ENCODE data around the gene SETD7.
A peak's percentile ranks its signal among the peaks of the same experiment; 100 is the strongest.
"Not testable (repeated sequence)": the region's sequence is repeated elsewhere in the genome, so short reads cannot be mapped to it uniquely, and the experiment has no call there.

Gene SETD7

GRCh38 chr4:139457318-139457717, 98.7 kb downstream of the SETD7 start:
- H3K4me3 ChIP-seq (ENCODE audit: low read length), result no peak overlapping the region
- no peaks in the 10 kb centered on the region for H3K36me3 ChIP-seq (ENCODE audit: insufficient read depth, low read length)
- H3K9me3 ChIP-seq (replicated peaks; ENCODE audit: low read length), result no peaks in the 10 kb centered on the region
- peak overlapping the region; percentile 92 for H3K4me2 ChIP-seq (ENCODE audit: low read length)
- H3K4me1 ChIP-seq (ENCODE audit: control insufficient read depth, insufficient read depth, low read length), result peaks cover 35% of the 10 kb centered on the region
- H3K27me3 ChIP-seq (ENCODE audit: control insufficient read depth, insufficient read depth, low read length), result no peaks in the 10 kb centered on the region
- H3K9ac ChIP-seq (ENCODE audit: low read depth, low read length), result no peak overlapping the region

- Histone ChIP-seq H3K4me2 (ENCODE audit: low read length) (peak overlapping the region; percentile 92), H3K9ac (ENCODE audit: low read depth, low read length) (peak overlapping the region; percentile 92), H3K9me3 (replicated peaks; ENCODE audit: low read length) (no peaks in the 10 kb centered on the region), H3K4me1 (ENCODE audit: control insufficient read depth, insufficient read depth, low read length) (peaks cover 41% of the 10 kb centered on the region), H3K36me3 (ENCODE audit: insufficient read depth, low read length) (no peaks in the 10 kb centered on the region), H3K4me3 (ENCODE audit: low read length) (peak overlapping the region; percentile 94), H3K27me3 (ENCODE audit: control insufficient read depth, insufficient read depth, low read length) (no peaks in the 10 kb centered on the region)
These were observed 100.9 kb downstream of the SETD7 start for GRCh38 chr4:139455126-139455538.

GRCh38 chr4:139454111-139455045, 101.6 kb downstream of the SETD7 start, which contains the start of gene RAB33B:
Gene RAB33B (plus strand): TSS chr4:139454121. CDS start chr4:139454196, 75 bp downstream.
- no peaks in the 10 kb centered on the region for H3K9me3 ChIP-seq (replicated peaks; ENCODE audit: low read length)
- peaks cover 41% of the 10 kb centered on the region for H3K4me1 ChIP-seq (ENCODE audit: control insufficient read depth, insufficient read depth, low read length)
- H3K4me3 ChIP-seq (ENCODE audit: low read length), result peak within 1 kb of the TSS; percentile 94
- no peaks in the 10 kb centered on the region for H3K27me3 ChIP-seq (ENCODE audit: control insufficient read depth, insufficient read depth, low read length)
- no peaks in the 10 kb centered on the region for H3K36me3 ChIP-seq (ENCODE audit: insufficient read depth, low read length)
- peak within 1 kb of the TSS; percentile 92 for H3K4me2 ChIP-seq (ENCODE audit: low read length)
- peak within 1 kb of the TSS; percentile 92 for H3K9ac ChIP-seq (ENCODE audit: low read depth, low read length)

- Histone ChIP-seq H3K9ac (ENCODE audit: low read depth, low read length) (peak overlapping the region; percentile 92), H3K4me2 (ENCODE audit: low read length) (peak overlapping the region; percentile 92), H3K27me3 (ENCODE audit: control insufficient read depth, insufficient read depth, low read length) (no peaks in the 10 kb centered on the region), H3K36me3 (ENCODE audit: insufficient read depth, low read length) (no peaks in the 10 kb centered on the region), H3K9me3 (replicated peaks; ENCODE audit: low read length) (no peaks in the 10 kb centered on the region), H3K4me1 (ENCODE audit: control insufficient read depth, insufficient read depth, low read length) (peaks cover 37% of the 10 kb centered on the region), H3K4me3 (ENCODE audit: low read length) (peak overlapping the region; percentile 94)
These were observed 102.5 kb downstream of the SETD7 start for GRCh38 chr4:139453371-139454110.

- Histone ChIP-seq H3K27me3 (ENCODE audit: control insufficient read depth, insufficient read depth, low read length) (no peaks in the 10 kb centered on the region), H3K4me2 (ENCODE audit: low read length) (peak overlapping the region; percentile 92), H3K9ac (ENCODE audit: low read depth, low read length) (peak overlapping the region; percentile 92)
These were observed 103.0 kb downstream of the SETD7 start for GRCh38 chr4:139453041-139453370.

GRCh38 chr4:139451997-139452396, 104.0 kb downstream of the SETD7 start:
- Histone ChIP-seq H3K4me2 (ENCODE audit: low read length) (peak overlapping the region; percentile 92), H3K9ac (ENCODE audit: low read depth, low read length) (no peak overlapping the region), H3K9me3 (replicated peaks; ENCODE audit: low read length) (no peaks in the 10 kb centered on the region), H3K36me3 (ENCODE audit: insufficient read depth, low read length) (no peaks in the 10 kb centered on the region), H3K27me3 (ENCODE audit: control insufficient read depth, insufficient read depth, low read length) (no peaks in the 10 kb centered on the region), H3K4me1 (ENCODE audit: control insufficient read depth, insufficient read depth, low read length) (peaks cover 33% of the 10 kb centered on the region), H3K4me3 (ENCODE audit: low read length) (no peak overlapping the region)

More at GRCh38 chr4:139453041-139453370, 103.0 kb downstream of the SETD7 start:
- Histone ChIP-seq H3K36me3 (ENCODE audit: insufficient read depth, low read length) (no peaks in the 10 kb centered on the region), H3K4me1 (ENCODE audit: control insufficient read depth, insufficient read depth, low read length) (peaks cover 36% of the 10 kb centered on the region), H3K4me3 (ENCODE audit: low read length) (peak overlapping the region; percentile 94), H3K9me3 (replicated peaks; ENCODE audit: low read length) (no peaks in the 10 kb centered on the region)

- H3K9ac ChIP-seq (ENCODE audit: low read depth, low read length), result no peak overlapping the region
- H3K4me3 ChIP-seq (ENCODE audit: low read length), result no peak overlapping the region
- no peaks in the 10 kb centered on the region for H3K9me3 ChIP-seq (replicated peaks; ENCODE audit: low read length)
- peaks cover 19% of the 10 kb centered on the region for H3K4me1 ChIP-seq (ENCODE audit: control insufficient read depth, insufficient read depth, low read length)
- H3K36me3 ChIP-seq (ENCODE audit: insufficient read depth, low read length), result no peaks in the 10 kb centered on the region
- no peaks in the 10 kb centered on the region for H3K27me3 ChIP-seq (ENCODE audit: control insufficient read depth, insufficient read depth, low read length)
- no peak overlapping the region for H3K4me2 ChIP-seq (ENCODE audit: low read length)
These were observed 105.4 kb downstream of the SETD7 start for GRCh38 chr4:139450586-139450985.

GRCh38 chr4:139447078-139447477, 108.9 kb downstream of the SETD7 start:
- not testable (repeated sequence) for H3K4me1 ChIP-seq (ENCODE audit: control insufficient read depth, insufficient read depth, low read length); H3K36me3 ChIP-seq (ENCODE audit: insufficient read depth, low read length)

More at GRCh38 chr4:139447078-139447477, 108.9 kb downstream of the SETD7 start:
- H3K4me3 ChIP-seq (ENCODE audit: low read length); H3K9me3 ChIP-seq (replicated peaks; ENCODE audit: low read length); H3K4me2 ChIP-seq (ENCODE audit: low read length); H3K9ac ChIP-seq (ENCODE audit: low read depth, low read length); H3K27me3 ChIP-seq (ENCODE audit: control insufficient read depth, insufficient read depth, low read length): not testable (repeated sequence)
